GM19467 (cell line): ENCODE data around the gene RUNX2.

Source experiments
- ATAC-seq: cut with Tn5 transposase; IDR thresholded peaks from one replicate; pipeline ENCODE4 v1.9.1; 2021; ENCODE audit warnings: mild to moderate bottlenecking, moderate library complexity; ENCODE audit not compliant: unreplicated experiment

The RUNX2 gene

GRCh38 chr6:45477790-45478189, 149.7 kb downstream of the RUNX2 start:
- no peak for ATAC-seq

DNA sequence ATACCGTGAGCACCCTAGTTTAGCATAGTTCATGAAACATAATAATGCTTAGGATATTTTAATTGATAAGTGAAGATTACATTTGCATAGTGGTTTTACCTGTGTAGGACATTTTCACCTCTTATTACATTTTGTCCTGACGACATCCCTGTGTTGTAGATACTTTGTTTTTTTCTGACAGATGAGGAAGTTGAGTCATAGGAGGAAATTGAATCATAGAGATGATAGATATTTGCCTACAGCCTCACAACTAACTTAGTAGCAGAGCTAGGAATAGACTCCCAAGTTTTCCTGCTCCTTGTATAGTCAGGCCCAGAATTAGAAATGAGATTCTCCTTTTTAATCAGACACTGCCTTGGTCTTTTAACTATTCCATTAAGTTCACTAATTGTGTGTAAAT, 150.1 kb downstream of the RUNX2 start:
- ATAC-seq: no peak

GRCh38 chr6:45479834-45480751, 152.0 kb downstream of the RUNX2 start:
- peak; percentile 65 for ATAC-seq

GRCh38 chr6:45480752-45481415, 152.8 kb downstream of the RUNX2 start:
- no peak for ATAC-seq

DNA sequence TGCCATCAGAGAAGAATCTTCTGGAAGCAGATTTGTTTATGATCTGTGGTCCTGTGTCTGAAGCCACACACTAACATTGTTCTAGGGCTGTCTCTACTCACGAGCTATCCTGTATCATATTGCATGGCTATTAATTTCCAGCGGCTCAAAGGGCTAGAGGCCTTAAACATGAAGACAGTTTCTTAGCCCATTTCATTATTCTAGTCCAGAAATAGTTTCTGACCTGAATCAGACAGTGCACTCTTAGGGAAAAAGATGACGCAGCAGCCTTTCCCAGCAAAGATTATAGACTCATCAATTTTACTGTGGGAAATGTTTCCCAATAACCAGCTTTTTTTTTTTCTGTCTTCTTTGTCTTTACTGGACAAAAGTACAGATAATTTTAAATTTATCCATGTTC, 154.9 kb downstream of the RUNX2 start:
- ATAC-seq: no peak

GRCh38 chr6:45483501-45483900, 155.4 kb downstream of the RUNX2 start:
- no peak for ATAC-seq

- no peak for ATAC-seq
Measured at GRCh38 chr6:45486736-45487135, 158.6 kb downstream of the RUNX2 start.

- ATAC-seq: no peak
Measured at GRCh38 chr6:45487645-45488044, 159.5 kb downstream of the RUNX2 start.

DNA sequence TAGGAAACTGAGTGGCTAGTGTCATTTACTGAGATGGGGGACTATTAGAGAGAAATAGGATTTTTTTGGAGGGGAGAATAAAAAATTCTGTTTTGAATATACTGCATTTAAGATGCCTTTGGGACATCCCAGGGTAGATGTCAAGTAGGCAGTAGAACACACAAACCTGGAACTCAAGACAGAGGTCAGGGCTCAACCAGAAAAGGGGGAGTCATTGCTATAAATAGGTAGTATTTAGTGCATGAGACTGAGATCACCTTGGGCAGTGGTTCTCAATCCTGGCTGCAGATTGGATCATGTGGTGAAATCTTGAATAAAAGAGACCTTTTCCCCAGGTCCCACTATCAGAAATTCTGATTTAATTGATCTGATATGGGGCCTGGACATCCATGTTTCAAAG, 160.1 kb downstream of the RUNX2 start:
- no peak for ATAC-seq

DNA sequence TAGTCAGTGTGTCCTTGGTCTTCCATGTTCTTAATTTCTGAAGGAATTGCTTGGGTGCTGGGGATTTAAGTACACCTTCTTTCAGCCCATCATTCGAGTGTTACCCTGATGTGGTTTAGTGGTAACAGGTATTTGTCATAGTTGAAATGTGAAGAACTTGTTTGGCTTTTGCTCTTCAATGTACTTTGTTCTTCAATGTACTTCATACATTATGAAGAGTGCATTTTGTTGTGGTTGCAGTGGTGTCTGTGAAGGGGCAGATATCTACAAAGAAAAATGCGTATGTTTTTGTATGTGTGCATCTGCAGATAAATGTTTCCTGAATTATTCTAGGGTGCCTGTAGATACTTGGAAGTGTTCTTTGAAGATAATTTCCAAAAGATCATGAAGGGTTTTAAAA, 160.8 kb downstream of the RUNX2 start:
- ATAC-seq: no peak

GRCh38 chr6:45491048-45491735, 163.1 kb downstream of the RUNX2 start:
- ATAC-seq: no peak

DNA sequence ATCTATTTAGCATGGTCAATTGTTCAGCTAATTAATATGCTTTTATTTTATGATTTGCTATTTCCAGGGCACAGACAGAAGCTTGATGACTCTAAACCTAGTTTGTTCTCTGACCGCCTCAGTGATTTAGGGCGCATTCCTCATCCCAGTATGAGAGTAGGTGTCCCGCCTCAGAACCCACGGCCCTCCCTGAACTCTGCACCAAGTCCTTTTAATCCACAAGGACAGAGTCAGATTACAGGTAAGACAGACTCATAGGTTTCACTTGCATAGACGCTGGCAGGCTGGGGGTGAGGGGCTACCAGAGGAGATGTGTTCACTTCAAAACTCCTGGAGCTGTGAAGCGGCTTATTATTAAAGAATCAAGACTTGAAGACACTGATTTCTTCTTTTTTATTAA, 163.7 kb downstream of the RUNX2 start:
- no peak for ATAC-seq

GRCh38 chr6:45493761-45494160, 165.6 kb downstream of the RUNX2 start:
- ATAC-seq: no peak

- no peak for ATAC-seq
Measured at GRCh38 chr6:45494416-45495135, 166.4 kb downstream of the RUNX2 start.

DNA sequence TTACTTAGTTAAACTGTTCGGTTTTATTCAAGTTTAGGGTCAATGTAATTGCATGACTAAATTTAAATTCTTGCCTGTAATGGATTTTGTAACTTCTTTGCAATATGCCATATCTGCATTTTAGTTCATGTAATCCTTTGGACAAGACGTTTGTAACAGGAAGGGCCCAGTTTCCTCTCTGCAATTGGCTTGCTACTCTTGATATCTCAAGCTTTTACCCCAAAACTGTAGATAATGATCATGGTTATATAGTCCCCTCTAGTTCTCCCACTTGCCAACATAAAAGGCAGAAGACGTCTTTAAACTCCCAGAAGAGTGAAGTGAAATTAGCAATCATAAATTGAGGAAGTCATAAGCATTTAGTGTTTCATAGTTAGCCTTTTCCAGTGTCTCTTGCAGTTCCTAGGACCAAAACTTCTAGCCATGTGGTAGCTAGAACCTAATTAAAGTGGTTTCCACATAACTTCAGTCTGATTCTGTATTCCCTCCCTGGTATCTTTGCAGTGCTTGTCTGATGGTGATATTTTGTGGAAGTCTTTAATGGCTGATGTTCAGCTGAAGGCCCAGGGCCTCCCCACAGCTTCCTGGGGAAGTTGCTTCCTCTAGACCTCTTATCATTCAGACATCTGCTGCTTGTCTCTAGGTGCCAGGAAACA, 167.4 kb downstream of the RUNX2 start:
- ATAC-seq: no peak

- ATAC-seq: no peak
Measured at GRCh38 chr6:45496085-45496433, 167.9 kb downstream of the RUNX2 start.

DNA sequence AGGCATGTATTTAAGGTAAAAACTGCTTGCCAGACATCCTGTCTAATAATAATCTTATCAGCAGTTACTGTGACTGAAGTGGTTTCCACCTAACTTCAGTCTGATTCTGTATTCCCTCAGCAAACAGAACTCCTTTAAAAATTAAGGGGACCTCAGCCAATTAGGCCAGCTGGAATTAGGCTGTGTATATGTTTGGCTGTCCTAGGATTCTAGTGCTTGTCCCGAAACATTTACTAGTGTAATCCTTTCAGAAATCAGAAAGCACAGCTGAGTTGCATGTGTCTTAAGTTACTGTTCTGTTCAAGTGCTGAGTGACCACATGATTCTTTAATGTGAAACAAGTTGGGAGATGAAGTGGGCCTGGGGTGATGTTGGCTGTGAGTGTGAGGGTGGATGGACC, 170.5 kb downstream of the RUNX2 start:
- no peak for ATAC-seq

DNA sequence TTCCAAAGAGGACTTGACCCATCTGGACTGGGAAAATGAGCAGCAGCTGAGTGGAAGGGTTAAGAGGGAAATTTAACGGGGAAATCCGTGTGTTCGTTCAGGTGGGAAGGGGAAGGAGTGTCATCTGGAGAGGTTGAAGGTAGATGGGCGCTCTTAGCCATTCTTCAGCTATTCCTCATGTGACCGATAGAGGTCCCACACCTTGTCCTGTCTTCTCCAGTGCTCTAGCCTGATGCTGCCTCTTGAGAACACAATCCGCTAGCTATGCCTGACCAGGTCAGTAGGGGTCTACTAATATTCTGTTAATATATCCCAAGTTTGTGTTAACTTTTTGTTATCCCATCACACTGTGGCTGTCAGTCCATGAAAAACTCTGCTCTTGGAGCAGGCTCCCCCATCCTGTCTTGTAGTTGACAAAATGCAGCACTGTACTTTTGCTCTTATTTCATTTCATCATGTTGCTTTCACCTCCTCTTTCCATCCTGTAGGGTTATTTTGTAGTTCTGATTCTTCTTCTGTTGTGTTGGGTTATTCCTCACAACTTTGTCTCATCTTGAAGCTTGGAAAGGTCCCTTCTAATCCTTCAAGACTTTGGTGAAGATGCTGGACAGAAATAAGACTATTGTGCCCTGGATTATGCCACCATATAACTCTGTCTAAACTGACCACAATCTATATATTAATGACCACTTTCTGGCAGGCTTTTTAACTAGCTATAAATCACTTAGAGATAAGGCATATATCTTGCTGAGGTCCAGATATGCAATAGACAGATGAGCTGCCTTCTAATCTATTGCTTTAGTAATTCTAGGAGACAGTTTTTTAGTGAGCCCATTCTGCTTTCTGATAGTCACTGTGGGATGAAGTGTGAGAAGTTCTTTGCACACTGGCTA, 173.0 kb downstream of the RUNX2 start:
- no peak for ATAC-seq

GRCh38 chr6:45502456-45502855, 174.3 kb downstream of the RUNX2 start:
- ATAC-seq: no peak

DNA sequence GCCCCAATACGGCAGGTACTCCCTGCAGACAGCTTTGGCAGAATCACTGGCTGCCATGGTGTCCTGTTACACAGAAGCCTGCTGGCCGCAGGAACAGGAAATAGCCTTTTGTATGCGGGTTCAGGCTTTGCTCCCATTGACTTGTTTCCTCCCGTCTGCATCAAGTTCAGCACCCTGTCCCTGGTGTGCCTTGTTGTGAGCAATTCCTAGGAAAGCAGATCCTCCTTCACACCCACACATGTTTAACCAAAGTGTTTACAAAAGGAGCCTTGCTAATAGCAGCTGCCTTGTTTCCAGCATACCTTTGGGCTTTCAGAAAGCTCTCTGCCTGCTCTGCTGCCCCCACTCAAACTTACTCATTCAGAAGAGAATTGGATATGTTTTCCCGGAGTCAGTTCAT, 176.8 kb downstream of the RUNX2 start:
- no peak for ATAC-seq
